SK-N-MC (cell line): Measurements from ENCODE around the gene PLD5.

Experiments used
- EZH2 ChIP-seq: fragments of 200-600 bp; sonication (generic); IDR thresholded peaks from one replicate; pipeline ENCODE4 v1.6.1; 2017; ENCODE audit warnings: antibody characterized with exemption
- POLR2AphosphoS5 ChIP-seq: IDR thresholded peaks from 2 replicates; pipeline ENCODE4 v1.6.1; 2012; ENCODE audit warnings: mild to moderate bottlenecking, low read depth, low read length, borderline replicate concordance

- TF ChIP-seq POLR2AphosphoS5 (no peak), EZH2 (no peak)
Measured at GRCh38 chr1:242447689-242448088, 76.8 kb downstream of the PLD5 start.
